Muscle of leg (tissue), 11 donors: ENCODE measurements around the gene PCNX1. TPM values are rescaled to one million over a fixed set of nuclear protein-coding genes. Genes with fewer than 3 reads are reported as not detected.
"Not testable (repeated sequence)": the region's sequence is repeated elsewhere in the genome, so short reads cannot be mapped to it uniquely, and the experiment has no call there.

ENCODE experiments used
- DNase-seq: peaks from one replicate; pipeline ENCODE4 v3.0.0; 2013
- H3K27ac ChIP-seq: one replicate; pipeline ENCODE4 v1.5.1; 2013; ENCODE audit warnings: mild to moderate bottlenecking, low read length, control low read depth
- H3K27me3 ChIP-seq: one replicate; pipeline ENCODE4 v1.6.1; 2013; ENCODE audit warnings: low read length; ENCODE audit not compliant: control insufficient read depth, insufficient read depth
- H3K36me3 ChIP-seq: one replicate; pipeline ENCODE4 v1.6.1; 2013; ENCODE audit warnings: low read length; ENCODE audit not compliant: control insufficient read depth, insufficient read depth
- H3K4me1 ChIP-seq: one replicate; pipeline ENCODE4 v1.6.1; 2013; ENCODE audit warnings: low read length; ENCODE audit not compliant: control insufficient read depth, insufficient read depth
- H3K4me3 ChIP-seq: one replicate; pipeline ENCODE4 v1.5.1; 2013; ENCODE audit warnings: low read length, control low read depth
- H3K9me3 ChIP-seq: replicated peaks from 2 replicates; pipeline ENCODE4 v1.6.1; 2013; ENCODE audit warnings: low read depth, low read length; ENCODE audit not compliant: control insufficient read depth
- WGBS: methylation state at CpG from one replicate; pipeline ENCODE4 v1.1.5; 2013; ENCODE audit warnings: missing lambda C conversion rate; ENCODE audit not compliant: insufficient coverage; 5-methylcytosine and 5-hydroxymethylcytosine counted together
- polyA plus RNA-seq, 8 donors: library from polyadenylated mRNA; unstranded; fragments of 120-200 nt; gene quantifications; one replicate each; pipeline versions ENCODE4 v1.2.1 to v1.2.3, GENCODE V29; 2013; ENCODE audit warnings: inconsistent platforms in 1 of 8, low replicate concordance in 1 of 8; ENCODE audit not compliant: insufficient read length in 8 of 8, insufficient read depth in 1 of 8
- total RNA-seq: library from RNA; stranded (reverse); fragments of 120-200 nt; gene quantifications from one replicate; pipeline ENCODE4 v1.2.4, GENCODE V29; 2013

The PCNX1 gene
- total and polyA plus RNA-seq, 9 donors, result 14.8 to 37.7 (median 22.4) TPM

- H3K36me3 ChIP-seq, result no peaks in the 10 kb centered on the region
- DNase-seq, result peak; percentile 38
- 61% methylated on average over 6 of the region's 10 CpGs for WGBS
Observed at GRCh38 chr14:71117839-71118743, 210.8 kb downstream of the PCNX1 start.

GRCh38 chr14:71119075-71119474 is 211.8 kb downstream of the PCNX1 start:
- H3K4me3 ChIP-seq, result no peak overlapping the region
- no peak for DNase-seq
- WGBS, result 100% methylated on average over 1 of the region's 1 CpG
- H3K36me3 ChIP-seq, result no peaks in the 10 kb centered on the region
- no peaks in the 10 kb centered on the region for H3K27me3 ChIP-seq
- no peak overlapping the region for H3K27ac ChIP-seq
- H3K9me3 ChIP-seq, result no peaks in the 10 kb centered on the region
- no peaks in the 10 kb centered on the region for H3K4me1 ChIP-seq

More at GRCh38 chr14:71117839-71118743, 210.8 kb downstream of the PCNX1 start:
- Histone ChIP-seq H3K27ac (peak overlapping the region; percentile 26), H3K4me1 (no peaks in the 10 kb centered on the region), H3K4me3 (no peak overlapping the region), H3K9me3 (no peaks in the 10 kb centered on the region), H3K27me3 (no peaks in the 10 kb centered on the region)

- H3K27ac ChIP-seq, result no peak overlapping the region
- H3K27me3 ChIP-seq, result no peaks in the 10 kb centered on the region
- DNase-seq, result no peak
- WGBS, result 100% methylated on average over 1 of the region's 1 CpG
- H3K36me3 ChIP-seq, result no peaks in the 10 kb centered on the region
- H3K9me3 ChIP-seq, result no peaks in the 10 kb centered on the region
- H3K4me3 ChIP-seq, result no peak overlapping the region
- H3K4me1 ChIP-seq, result no peaks in the 10 kb centered on the region
Observed at GRCh38 chr14:71119832-71120231, 212.6 kb downstream of the PCNX1 start.

- no CpG with 5 or more reads among the region's 1 CpG for WGBS
- Histone ChIP-seq H3K36me3 (no peaks in the 10 kb centered on the region), H3K27ac (no peak overlapping the region), H3K27me3 (no peaks in the 10 kb centered on the region), H3K4me3 (no peak overlapping the region), H3K4me1 (no peaks in the 10 kb centered on the region), H3K9me3 (no peaks in the 10 kb centered on the region)
- no peak for DNase-seq
Observed at GRCh38 chr14:71121001-71121400, 213.7 kb downstream of the PCNX1 start.

GRCh38 chr14:71121711-71122110 is 214.5 kb downstream of the PCNX1 start:
- 100% methylated on average over 4 of the region's 5 CpGs for WGBS
- DNase-seq, result no peak

GRCh38 chr14:71122866-71123565 is 215.8 kb downstream of the PCNX1 start:
- no peak overlapping the region for H3K4me3 ChIP-seq
- 89% methylated on average over 1 of the region's 2 CpGs for whole genome bisulfite sequencing
- DNase-seq, result no peak
- no peaks in the 10 kb centered on the region for H3K36me3 ChIP-seq
- no peaks in the 10 kb centered on the region for H3K27me3 ChIP-seq
- H3K4me1 ChIP-seq, result no peaks in the 10 kb centered on the region
- no peaks in the 10 kb centered on the region for H3K9me3 ChIP-seq
- H3K27ac ChIP-seq, result no peak overlapping the region

More at GRCh38 chr14:71121711-71122110, 214.5 kb downstream of the PCNX1 start:
- Histone ChIP-seq H3K9me3 (no peaks in the 10 kb centered on the region), H3K27ac (no peak overlapping the region), H3K4me1 (no peaks in the 10 kb centered on the region), H3K4me3 (no peak overlapping the region), H3K27me3 (no peaks in the 10 kb centered on the region), H3K36me3 (no peaks in the 10 kb centered on the region)

GRCh38 chr14:71123579-71124135 is 216.4 kb downstream of the PCNX1 start:
- no peaks in the 10 kb centered on the region for H3K36me3 ChIP-seq
- no peak overlapping the region for H3K4me3 ChIP-seq
- no peak for DNase-seq
- 86% methylated on average over 2 of the region's 4 CpGs for WGBS
- H3K4me1 ChIP-seq, result no peaks in the 10 kb centered on the region
- no peaks in the 10 kb centered on the region for H3K9me3 ChIP-seq
- H3K27me3 ChIP-seq, result no peaks in the 10 kb centered on the region
- no peak overlapping the region for H3K27ac ChIP-seq

GRCh38 chr14:71129716-71130490 is 222.6 kb downstream of the PCNX1 start:
- DNase-seq, H3K4me3 ChIP-seq, H3K36me3 ChIP-seq, H3K9me3 ChIP-seq, H3K27me3 ChIP-seq, H3K27ac ChIP-seq, H3K4me1 ChIP-seq: not testable (repeated sequence)
- WGBS, result 96% methylated on average over 4 of the region's 9 CpGs

GRCh38 chr14:71130491-71131179 is 223.4 kb downstream of the PCNX1 start:
- no peaks in the 10 kb centered on the region for H3K9me3 ChIP-seq
- H3K27ac ChIP-seq, result no peak overlapping the region
- no peak overlapping the region for H3K4me3 ChIP-seq
- no peak for DNase-seq
- WGBS, result 82% methylated on average over 5 of the region's 11 CpGs
- no peaks in the 10 kb centered on the region for H3K36me3 ChIP-seq
- no peaks in the 10 kb centered on the region for H3K4me1 ChIP-seq
- H3K27me3 ChIP-seq, result no peaks in the 10 kb centered on the region
